Measurements from ENCODE around the gene SLC22A3. TPM values are rescaled to one million over a fixed set of nuclear protein-coding genes. Genes with fewer than 3 reads are reported as not detected.

SLC22A3 gene
- total and polyA plus RNA-seq, 2 of the 13 experiments (the other 11 are each of a cell fraction or from before 2014, with no cell fraction given) = 12.0 to 31.5 TPM

- TF ChIP-seq ARID2 (CRISPR knock-in tag; IDR thresholded peaks at IDR 0.05; ENCODE audit: borderline replicate concordance) (0 out of 2 replicates have a peak, but pooled peaks have one; percentile 36), ZNF788 (CRISPR knock-in tag; IDR thresholded peaks at IDR 0.05; ENCODE audit: borderline replicate concordance) (no peak), FLYWCH1 (CRISPR knock-in tag; IDR thresholded peaks at IDR 0.05) (no peak), ARNT (IDR thresholded peaks at IDR 0.05) (no peak), THYN1 (CRISPR knock-in tag; IDR thresholded peaks at IDR 0.05; ENCODE audit: borderline replicate concordance, low read depth) (no peak), ISX (CRISPR knock-in tag; conservative IDR thresholded peaks at IDR 0.05) (no peak), ZBTB38 (CRISPR knock-in tag; IDR thresholded peaks at IDR 0.05) (no peak), DMAP1 (CRISPR knock-in tag; IDR thresholded peaks at IDR 0.05) (no peak), MAFK (conservative IDR thresholded peaks at IDR 0.05 in 1 of 2, IDR thresholded peaks at IDR 0.05 in 1 of 2; ENCODE audit: low read length in 2 of 2) (0 out of 4 replicates have a peak, but pooled peaks of 1 of the 2 experiments have one; percentile 25), ZNF468 (CRISPR knock-in tag; IDR thresholded peaks at IDR 0.05) (no peak), ZNF749 (CRISPR knock-in tag; IDR thresholded peaks at IDR 0.05; ENCODE audit: borderline replicate concordance) (no peak), DR1 (CRISPR knock-in tag; IDR thresholded peaks at IDR 0.05) (no peak), ZNF674 (CRISPR knock-in tag; IDR thresholded peaks at IDR 0.05; ENCODE audit: low read depth) (no peak), ZNF33B (CRISPR knock-in tag; IDR thresholded peaks at IDR 0.05) (no peak), ZNF18 (CRISPR knock-in tag; IDR thresholded peaks at IDR 0.05; ENCODE audit: insufficient replicate concordance) (no peak), RBFOX2 (IDR thresholded peaks at IDR 0.05; ENCODE audit: low read depth, low read length) (no peak), ZC3H13 (CRISPR knock-in tag; IDR thresholded peaks at IDR 0.05) (no peak), RERE (CRISPR knock-in tag; IDR thresholded peaks at IDR 0.05; ENCODE audit: low read depth) (no peak), ZNF205 (CRISPR knock-in tag; IDR thresholded peaks at IDR 0.05) (no peak), ZNF44 (CRISPR knock-in tag; IDR thresholded peaks at IDR 0.05) (no peak), ZNF451 (CRISPR knock-in tag; IDR thresholded peaks at IDR 0.05) (no peak), HNRNPL (IDR thresholded peaks at IDR 0.05; ENCODE audit: low read depth, low read length) (no peak), ASH2L (IDR thresholded peaks at IDR 0.05; ENCODE audit: insufficient read length, low read depth, low read length) (peak; percentile 60)
Measured at GRCh38 chr6:160391419-160392116, 43.4 kb downstream of the SLC22A3 start (continued).

All from HepG2 (cell line).